Activated CD4-positive, alpha-beta T cell treated with anti-CD3 and anti-CD28 coated beads for 48 hours (primary cell): ENCODE data around the gene AFF3.

Source experiments
- DNase-seq: peaks from one replicate; pipeline ENCODE4 v3.0.0-alpha.2; 2020

The AFF3 gene

GRCh38 chr2:99727199-99727598, 415.2 kb downstream of the AFF3 start:
- DNase-seq, result no peak

GRCh38 chr2:99726691-99727090, 415.7 kb downstream of the AFF3 start:
- DNase-seq, result no peak

DNA sequence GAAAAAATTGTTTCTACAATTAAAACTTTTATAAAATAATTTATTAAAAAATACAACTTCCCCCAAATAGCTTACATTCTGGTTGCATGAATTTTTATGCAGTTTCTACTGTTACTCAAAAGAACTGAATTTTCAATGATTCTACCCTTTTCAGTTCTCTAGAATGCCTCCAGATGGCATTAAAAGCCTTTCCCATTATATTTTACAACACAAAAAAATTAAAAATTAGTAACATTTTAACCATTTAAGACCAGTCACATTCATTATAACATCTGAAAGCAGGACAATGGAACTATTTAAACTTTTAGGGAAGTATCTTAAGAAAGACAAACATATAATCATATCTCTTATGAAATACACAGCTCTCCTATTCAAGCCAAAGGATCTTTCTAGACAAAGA, 416.6 kb downstream of the AFF3 start:
- no peak for DNase-seq

DNA sequence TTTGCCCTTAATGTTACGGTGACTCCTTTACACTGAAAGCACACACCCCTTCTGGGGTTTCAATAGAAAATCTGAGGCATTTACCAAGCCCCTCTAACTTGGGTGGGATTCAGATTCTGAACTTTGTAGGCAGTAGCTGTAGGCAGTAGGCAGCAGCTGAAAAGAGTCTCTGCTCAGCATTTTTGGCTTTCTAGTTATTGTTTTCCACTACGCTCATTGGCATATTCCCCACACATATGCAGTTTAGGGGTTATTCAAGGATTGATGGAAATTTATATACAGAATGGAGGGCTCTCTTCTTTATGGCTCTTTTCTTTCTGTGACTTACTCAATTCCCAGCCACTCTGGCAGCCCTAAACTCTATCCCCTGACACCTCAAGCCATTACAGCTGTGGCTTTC, 419.9 kb downstream of the AFF3 start:
- DNase-seq, result no peak

DNA sequence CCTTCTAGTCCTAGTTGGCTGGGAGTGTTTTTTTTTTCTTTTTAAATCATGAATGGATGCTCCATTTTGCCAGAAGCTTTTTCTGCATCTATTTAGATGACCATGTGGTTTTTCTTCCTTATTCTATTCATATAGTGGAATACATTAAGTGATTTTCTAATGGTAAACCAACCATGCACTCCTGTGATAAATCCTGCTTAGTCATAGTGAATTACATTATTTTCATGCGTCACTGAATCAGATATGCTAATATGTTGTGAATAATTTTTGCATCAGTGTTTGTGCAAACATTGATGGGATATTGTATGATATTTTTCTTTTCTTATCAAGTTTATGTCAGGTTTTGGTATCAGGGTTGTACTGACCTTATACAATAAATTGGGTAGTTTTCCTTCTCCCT, 423.3 kb downstream of the AFF3 start:
- DNase-seq, result no peak

GRCh38 chr2:99715956-99716355, 426.4 kb downstream of the AFF3 start:
- DNase-seq, result no peak

- DNase-seq, result no peak
These were observed 428.0 kb downstream of the AFF3 start for GRCh38 chr2:99714349-99714748.

- DNase-seq, result no peak
These were observed 431.2 kb downstream of the AFF3 start for GRCh38 chr2:99711144-99711543.

DNA sequence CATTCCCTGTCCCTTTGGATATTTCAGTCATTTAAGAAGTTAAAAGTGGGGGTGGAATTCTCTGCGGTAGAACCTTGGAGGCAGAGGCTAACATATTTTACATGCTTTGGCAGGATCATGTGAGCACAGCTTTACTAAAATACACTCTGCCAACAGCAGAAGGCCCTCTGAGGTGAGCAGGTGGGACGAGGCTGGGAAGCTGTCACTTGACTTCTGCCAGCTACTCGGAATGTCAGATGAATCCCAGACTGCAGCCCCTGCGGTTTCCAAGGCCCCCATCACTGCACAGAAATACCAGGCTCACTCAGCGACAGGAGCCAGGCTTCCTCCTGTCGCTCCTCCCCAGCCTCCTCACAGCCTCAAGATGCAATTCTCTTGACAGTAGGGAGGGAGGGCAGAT, 431.7 kb downstream of the AFF3 start:
- no peak for DNase-seq

- no peak for DNase-seq
These were observed 433.2 kb downstream of the AFF3 start for GRCh38 chr2:99709229-99709628.

DNA sequence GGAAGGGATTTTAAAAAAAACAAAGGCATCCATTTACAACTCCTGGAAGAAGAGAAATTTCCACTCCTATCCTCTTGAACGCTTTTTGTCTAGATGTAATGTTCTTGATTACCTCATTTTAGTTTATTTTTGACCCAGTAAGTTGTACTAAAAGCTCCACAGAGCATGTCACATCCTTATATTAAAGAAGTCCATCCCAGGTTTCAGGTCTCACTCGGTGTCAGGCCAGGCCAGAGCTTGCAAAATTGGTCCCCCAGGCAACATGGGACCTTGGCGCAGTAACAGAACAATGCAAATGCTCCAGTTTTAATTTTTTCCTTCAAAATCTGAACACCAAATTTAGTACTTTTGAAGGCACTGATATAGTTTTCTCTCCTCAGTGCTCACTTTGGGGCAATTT, 434.2 kb downstream of the AFF3 start:
- DNase-seq, result no peak

DNA sequence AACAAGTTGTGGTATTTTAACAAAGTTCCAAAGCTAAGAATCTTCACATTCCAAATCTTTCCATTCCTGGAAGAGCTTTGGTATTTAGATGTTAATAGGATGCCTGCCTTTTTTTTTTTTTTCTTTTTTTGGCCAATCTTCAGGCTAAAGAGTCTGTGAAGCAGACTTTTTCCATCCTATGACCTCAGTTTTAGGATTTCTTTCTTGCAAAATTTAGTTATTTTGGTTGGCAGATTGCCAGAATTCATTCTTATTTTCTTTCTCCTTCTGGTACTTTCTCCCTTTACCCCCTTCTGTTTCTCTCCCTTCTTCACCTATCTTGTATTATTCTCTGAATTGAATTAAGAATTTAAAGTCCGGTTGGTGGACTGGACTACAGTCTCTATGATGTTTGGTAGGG, 434.8 kb downstream of the AFF3 start:
- no peak for DNase-seq

DNA sequence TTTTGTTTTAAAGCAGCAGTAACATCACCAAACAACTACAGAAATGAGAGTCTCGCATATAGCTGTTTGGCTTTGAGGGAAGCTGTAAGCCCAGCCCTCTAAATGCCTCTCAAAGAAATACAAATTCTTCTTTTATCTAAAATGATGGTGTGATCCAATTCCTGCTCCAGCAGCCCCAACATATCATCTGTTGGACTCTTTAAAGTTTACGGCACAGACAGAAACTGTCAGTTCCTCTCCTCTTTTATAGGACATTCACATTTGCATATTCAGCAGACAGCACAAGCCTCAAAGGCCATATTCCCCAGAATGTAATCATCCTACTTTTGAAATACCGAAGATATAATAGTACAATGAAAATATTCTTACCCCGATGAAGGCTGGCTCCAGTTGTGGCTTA, 435.7 kb downstream of the AFF3 start:
- DNase-seq, result no peak

DNA sequence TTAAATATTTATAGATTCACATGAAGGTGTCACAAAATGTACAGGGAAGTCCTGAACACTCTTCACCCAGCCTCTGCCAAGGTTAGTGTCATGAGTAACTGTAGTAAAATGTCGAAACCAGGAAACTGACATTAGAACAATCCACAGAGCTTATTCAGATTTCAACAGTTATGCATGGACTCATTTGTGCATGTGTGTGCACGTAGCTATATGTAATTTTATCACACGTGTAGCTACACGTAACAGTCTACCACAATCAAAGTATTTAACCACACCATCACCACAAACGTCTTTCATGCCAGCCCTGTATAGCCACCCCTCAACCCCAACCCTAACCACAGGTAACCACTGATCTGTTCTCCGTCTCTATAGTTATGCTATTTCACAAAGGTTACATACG, 440.9 kb downstream of the AFF3 start:
- DNase-seq, result no peak

GRCh38 chr2:99700482-99701398, 441.6 kb downstream of the AFF3 start:
- DNase-seq, result no peak

- no peak for DNase-seq
These were observed 443.5 kb downstream of the AFF3 start for GRCh38 chr2:99698896-99699295.

DNA sequence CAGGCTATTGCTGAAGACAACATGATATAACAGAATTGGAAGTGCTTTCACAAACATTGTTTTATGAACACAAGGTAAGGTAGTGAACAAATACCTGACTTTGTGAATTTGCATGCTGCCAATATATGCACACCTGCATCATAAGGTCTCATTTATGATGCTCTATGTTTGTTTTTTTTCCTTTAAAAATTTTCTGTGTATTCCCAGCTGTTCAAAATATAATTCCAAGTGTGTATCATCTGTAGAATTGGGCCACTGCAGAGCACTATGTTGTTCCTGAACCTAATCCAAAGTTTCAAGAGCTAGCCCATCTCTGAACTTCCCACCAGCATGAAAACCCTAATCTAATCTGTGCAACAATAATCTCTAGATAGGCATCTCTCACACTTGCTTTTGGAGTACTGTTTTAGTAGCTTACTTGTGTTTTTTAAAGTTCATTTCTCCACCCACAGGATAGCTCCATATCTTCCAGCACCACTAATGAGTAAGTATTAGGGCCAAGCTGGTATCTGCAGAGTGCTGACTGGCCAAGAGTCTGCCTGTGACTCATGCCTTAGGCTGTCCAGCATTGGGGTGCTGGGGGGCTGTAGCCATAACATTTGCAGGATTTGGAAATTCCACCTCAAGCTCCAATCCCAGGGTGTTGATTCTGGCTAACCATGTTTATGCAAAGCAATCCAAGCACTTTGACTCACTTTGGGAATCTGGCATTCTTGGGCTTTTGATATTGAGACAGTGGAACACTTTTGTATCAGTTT, 444.4 kb downstream of the AFF3 start:
- DNase-seq, result no peak

DNA sequence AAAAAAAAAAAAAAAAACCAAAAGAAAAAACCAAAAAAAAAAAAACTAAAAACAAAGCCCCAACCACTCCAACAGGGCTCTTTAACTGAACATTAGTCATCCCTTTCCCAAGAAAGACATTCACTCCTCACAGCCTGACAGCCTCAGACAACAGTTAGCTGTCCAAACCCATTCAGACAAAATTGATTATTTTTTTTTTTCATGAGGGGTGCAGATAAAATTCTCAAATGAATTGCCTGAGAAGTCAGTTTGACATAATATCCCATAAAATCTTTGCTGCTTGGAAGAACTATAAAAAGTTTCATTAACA, 446.5 kb downstream of the AFF3 start:
- no peak for DNase-seq

- no peak for DNase-seq
These were observed 447.1 kb downstream of the AFF3 start for GRCh38 chr2:99695130-99695943.

DNA sequence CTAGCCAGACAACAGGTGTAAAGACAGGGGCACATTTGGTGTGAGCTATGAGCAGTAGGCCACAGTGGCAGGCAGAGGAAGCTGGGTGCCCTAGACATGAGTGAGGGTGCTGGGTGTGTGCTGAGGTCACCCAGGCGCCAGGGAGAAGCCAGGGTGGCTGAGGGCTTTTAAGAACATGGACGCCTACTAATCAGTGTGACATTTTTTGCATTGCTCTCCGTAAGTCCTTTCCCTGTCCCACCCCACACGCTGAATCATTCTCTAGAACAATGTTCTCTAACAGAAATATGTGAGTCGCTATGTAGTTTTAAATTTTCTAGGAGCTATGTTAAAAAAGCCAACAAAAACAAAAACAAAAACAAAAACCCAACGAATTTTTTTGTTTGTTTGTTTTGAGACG, 448.1 kb downstream of the AFF3 start:
- DNase-seq, result no peak

DNA sequence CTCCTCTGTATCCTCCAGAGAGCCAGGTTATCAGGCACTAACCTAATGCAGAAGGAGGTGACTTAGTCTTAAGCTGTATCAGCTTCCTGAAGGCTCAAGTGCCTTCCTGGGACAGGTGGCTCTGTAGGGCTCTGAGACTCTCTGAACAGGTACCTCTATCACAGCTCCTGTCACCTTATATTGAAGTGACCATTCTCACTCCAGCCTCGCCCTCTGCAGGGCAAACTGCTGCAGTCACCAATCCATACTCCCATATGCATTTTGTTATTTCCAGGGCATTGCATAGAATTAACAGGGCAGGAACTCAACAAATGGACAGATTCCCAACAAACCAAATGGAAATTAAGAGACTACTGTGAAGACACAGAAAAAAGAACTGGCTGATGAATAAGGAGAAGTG, 449.6 kb downstream of the AFF3 start:
- no peak for DNase-seq

- DNase-seq, result no peak
These were observed 450.5 kb downstream of the AFF3 start for GRCh38 chr2:99691926-99692325.

DNA sequence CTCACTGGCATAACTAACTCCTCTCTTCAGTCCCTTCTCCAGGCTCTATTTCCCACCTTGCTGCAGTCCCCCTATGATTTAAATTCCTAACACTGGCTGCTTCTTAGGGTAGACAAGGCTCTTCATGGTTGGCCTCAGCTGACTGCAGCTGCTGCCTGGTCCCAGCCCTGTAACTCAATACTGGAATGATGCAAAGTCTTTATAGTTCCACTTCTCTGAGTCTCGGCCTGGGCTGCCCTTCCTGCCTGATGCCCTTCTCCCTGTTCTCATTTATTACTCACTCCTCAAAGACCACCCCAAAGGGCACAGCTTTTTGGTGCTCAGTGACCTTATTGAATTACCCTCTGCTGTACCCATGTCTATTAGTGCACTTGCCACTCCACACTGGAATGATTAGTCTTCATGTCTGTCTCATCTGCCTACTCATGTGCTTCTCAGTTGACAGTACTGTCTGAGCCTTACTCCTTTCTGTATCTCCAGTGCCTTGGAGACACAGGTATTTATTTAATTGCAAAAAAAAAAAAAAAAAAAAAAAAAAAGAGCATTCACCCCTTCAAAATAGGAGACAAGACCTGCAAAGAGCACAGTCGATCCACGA, 453.1 kb downstream of the AFF3 start:
- no peak for DNase-seq
